HG02885 (cell line): ENCODE results near the gene RAB33A.

Experiments
- ATAC-seq: cut with Tn5 transposase; IDR thresholded peaks from one replicate; pipeline ENCODE4 v1.9.1; 2021; ENCODE audit warnings: mild to moderate bottlenecking; ENCODE audit not compliant: unreplicated experiment, poor library complexity

Gene RAB33A

GRCh38 chrX:130170752-130171445 is 863 bp upstream of the RAB33A start:
- peak; percentile 76 for ATAC-seq

DNA sequence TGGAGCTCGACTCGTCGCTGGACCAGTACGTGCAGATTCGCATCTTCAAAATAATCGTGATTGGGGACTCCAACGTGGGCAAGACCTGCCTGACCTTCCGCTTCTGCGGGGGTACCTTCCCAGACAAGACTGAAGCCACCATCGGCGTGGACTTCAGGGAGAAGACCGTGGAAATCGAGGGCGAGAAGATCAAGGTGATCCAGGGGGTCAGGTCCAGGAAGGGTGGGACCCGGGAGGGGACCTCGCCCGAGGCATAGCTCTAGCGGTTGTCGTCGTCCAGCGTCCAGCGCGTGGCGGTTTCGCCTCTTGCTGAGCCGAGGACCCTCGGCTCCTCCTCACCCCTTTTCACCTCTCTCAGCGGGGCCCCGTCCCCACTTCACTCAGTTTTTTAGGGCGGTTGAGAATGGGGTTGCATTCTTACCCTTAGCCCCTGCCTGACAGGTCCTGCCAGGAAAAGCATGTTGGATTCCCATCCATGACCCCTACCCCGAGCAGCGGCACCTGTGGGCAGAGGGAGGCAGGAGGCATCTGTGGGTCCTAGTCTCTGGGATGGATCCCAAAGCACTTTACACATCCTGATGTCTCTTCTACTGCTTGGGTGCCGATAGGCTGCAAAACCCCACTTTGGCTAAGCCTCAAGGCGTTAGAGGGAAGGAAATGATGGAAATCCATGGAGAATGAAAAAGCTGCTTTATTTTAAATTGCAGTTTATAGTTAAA is 524 bp downstream of the RAB33A start:
- no peak for ATAC-seq

GRCh38 chrX:130173190-130173895 is 1.6 kb downstream of the RAB33A start:
- peak; percentile 48 for ATAC-seq

GRCh38 chrX:130174045-130174704 is 2.4 kb downstream of the RAB33A start:
- ATAC-seq: no peak

GRCh38 chrX:130174937-130175336 is 3.2 kb downstream of the RAB33A start:
- ATAC-seq: no peak

DNA sequence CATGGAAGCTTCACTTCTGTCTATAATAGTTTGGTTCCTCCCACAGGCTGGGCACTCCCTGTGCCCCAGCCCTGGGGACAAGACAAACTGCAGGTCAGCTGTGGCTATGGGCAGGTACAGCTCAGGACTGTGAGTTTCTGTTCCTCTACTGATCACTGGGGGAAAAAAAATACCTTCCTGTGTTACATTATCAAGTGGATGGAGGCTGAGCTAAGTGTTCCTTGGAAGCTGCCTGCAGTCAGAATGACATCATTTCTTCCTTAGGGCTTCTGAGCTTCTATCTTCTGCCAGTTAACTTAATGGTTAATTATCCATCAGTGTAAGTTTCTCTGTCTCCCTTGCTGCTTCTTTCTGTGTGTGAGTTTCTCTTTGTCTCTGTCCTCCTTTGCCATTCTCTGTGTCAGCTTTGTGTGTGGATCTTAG is 4.6 kb downstream of the RAB33A start:
- peak; percentile 70 for ATAC-seq

GRCh38 chrX:130176942-130177341 is 5.2 kb downstream of the RAB33A start:
- ATAC-seq: no peak

DNA sequence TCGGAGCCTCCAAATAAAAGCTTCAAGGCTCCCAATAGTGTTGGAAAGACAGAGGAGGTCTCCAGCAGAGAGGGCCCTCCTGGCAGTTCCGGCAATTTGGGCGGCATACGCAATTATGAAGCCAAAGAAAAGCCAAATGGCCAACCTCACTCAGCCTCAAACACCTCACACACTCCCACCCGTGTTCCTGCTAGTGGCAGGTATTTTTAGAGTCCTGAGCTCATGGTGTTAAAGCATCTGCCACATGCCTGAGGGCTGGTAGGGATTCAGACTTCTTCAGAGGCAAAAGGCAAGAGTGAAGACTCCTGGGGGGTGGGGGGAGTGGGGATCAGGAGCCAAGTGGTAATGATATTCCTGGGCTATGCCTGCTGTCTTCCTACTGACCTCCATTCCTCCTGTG is 7.4 kb downstream of the RAB33A start:
- no peak for ATAC-seq

- no peak for ATAC-seq
These were observed 7.9 kb downstream of the RAB33A start for GRCh38 chrX:130179579-130180215.

- no peak for ATAC-seq
These were observed 12.4 kb downstream of the RAB33A start for GRCh38 chrX:130184168-130184567.

DNA sequence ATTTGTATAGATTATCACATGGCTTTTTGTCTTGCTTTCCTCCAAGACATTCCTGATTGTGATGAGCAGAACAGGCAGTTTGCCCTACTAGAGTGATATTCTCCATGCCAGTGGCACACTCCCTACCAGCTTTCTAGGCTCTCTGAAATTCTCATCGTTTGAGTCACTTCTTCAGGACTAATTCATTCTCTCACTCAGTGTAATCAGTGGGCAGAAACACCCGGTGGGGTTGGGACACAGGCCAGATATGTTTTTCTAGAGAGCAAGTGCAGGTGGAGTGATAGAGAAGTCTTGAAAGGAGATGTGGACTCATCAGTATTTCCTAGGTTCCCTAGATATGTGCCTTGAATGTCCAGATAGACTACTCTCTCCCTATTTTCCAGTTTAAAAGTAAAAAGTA is 13.1 kb downstream of the RAB33A start:
- no peak for ATAC-seq

DNA sequence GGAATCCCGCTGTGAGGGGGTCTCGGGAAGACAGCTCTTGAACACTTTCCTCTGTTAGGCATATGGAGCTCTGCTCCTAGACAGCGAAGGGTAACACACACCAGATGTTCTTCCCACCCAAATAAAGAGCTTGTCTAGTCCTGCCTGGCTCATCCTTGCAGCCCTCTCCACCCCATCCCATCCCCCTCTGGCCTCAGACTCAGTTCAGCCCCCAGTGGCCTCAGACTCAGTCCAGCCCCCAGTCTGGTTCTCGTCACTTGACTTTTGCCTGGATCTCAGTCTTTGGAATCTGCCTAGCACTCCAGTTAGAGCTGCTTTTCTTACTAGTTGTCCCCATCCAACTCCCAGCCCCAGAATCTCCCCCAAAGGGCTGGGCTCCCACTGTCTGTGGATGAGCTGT is 14.9 kb downstream of the RAB33A start:
- no peak for ATAC-seq

DNA sequence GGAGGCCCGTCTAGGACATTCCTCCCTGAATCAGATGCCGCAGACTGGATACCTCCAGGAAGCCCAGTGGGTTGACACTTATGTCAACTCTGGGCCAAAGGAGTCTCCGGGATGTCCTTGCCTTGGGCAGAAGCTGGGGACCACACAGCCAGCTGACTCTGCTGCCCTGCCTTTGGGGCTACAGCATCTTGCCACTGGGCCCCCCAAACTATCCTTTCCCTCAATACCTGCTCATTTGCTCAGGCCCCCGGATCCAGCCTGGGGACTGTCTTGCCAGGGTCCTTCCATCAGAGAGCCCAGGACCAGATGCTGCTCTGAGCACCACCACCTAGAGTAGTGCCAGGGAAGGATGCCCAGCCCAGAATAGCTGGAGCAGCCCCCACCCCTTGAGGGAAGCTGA is 19.0 kb downstream of the RAB33A start:
- no peak for ATAC-seq

DNA sequence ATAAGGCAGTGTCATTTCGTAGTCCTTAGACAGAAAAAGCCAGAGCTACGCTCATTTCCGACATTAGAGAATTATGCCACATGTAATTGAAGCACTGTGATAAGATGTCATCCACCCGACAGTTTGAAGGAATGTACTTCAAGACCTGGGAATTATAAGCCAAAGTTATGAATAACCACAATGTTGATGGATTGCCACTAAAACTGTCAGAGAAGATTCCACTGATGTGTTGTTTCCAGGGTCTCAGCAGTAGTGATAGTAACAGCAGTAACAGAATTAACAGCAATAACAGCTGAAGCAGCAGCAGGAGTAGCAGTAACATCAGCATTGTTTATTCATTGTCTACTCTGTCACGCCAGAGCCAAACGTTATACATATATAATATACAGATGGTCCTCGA is 24.7 kb downstream of the RAB33A start:
- no peak for ATAC-seq

DNA sequence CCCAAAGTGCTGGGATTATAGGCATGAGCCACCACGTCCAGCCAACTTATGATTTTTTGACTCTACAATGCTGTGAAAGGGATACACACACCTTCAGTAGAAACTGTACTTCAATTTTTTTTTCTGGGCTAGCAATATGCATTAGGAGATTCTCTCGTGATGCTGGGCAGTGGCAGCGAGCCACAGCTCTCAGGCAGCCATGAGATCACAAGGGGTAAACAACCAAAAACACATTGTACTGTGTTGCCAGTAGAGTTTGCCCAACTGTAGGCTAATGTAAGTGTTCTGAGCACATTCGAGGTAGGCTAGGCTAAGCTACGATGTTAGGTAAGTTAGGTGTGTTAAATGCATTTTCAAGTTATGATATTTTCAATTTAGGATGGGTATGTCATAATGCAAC is 25.7 kb downstream of the RAB33A start:
- ATAC-seq: no peak

GRCh38 chrX:130204647-130205046 is 32.9 kb downstream of the RAB33A start:
- no peak for ATAC-seq

- no peak for ATAC-seq
These were observed 39.8 kb downstream of the RAB33A start for GRCh38 chrX:130211415-130212186.

DNA sequence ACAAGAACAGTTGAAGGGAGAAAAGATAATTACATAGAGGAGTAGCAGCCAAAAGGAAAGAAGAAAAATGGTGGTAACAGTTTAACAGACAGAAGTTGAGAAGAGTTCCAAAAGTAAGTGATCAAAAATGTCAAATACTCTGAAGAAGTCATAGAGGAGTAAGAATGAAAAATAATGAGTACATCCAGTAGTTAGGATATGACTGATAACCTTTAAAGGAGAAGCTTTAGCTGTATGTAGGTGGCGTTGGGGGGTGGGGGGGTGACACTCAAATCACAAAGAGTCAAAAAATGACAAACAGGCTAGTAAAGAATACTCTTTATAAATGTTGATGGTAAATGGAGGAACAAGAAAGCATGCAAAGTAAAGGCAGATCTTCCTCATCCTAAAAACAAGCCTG is 40.6 kb downstream of the RAB33A start:
- ATAC-seq: no peak

GRCh38 chrX:130213376-130213775 is 41.6 kb downstream of the RAB33A start:
- no peak for ATAC-seq

DNA sequence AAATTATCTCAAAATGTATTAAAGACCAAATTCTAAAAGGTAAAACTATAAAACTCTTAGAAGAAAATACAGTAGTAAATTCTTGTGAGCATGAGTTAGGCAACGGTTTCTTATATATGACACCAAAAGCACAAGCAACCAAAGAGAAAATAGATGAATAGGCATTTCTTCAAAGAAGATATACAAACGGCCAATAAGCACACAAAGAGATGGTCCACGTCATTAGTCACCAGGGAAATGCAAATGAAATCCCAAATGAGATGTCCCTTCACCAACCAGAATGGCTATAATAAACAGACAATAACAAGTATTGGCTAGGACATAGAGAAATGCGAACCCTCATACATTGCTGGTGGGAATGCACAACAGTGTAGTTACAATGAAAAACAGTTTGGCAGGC is 44.6 kb downstream of the RAB33A start:
- ATAC-seq: peak; percentile 64
